Neuronal stem cell (in vitro differentiated cells): ENCODE data around the gene C1QTNF1.

ENCODE experiments used
- DNase-seq: peaks from one replicate; pipeline ENCODE4 v3.0.0-alpha.2; 2013; ENCODE audit warnings: low spot score
- H2AFZ ChIP-seq: one replicate; pipeline ENCODE4 v1.6.1; 2013; ENCODE audit warnings: mild to moderate bottlenecking, low read length, inconsistent platforms
- H2AK5ac ChIP-seq: 2 replicates; pipeline ENCODE4 v1.6.1; 2013; ENCODE audit warnings: low read depth, mild to moderate bottlenecking, inconsistent platforms, low read length, moderate library complexity, mixed read lengths
- H2BK120ac ChIP-seq: 2 replicates; pipeline ENCODE4 v1.6.1; 2013; ENCODE audit warnings: low read depth, mild to moderate bottlenecking, inconsistent platforms, low read length, moderate library complexity, mixed read lengths
- H2BK12ac ChIP-seq: one replicate; pipeline ENCODE4 v1.6.1; 2013; ENCODE audit warnings: low read length, inconsistent platforms
- H2BK15ac ChIP-seq: 2 replicates; pipeline ENCODE4 v1.6.1; 2013; ENCODE audit warnings: mild to moderate bottlenecking, low read length, inconsistent platforms, mixed read lengths
- H2BK5ac ChIP-seq: one replicate; pipeline ENCODE4 v1.6.1; 2013; ENCODE audit warnings: inconsistent platforms, mild to moderate bottlenecking, low read length, moderate library complexity
- H3K14ac ChIP-seq: one replicate; pipeline ENCODE4 v1.6.1; 2013; ENCODE audit warnings: low read length, inconsistent platforms
- H3K18ac ChIP-seq: 2 replicates; pipeline ENCODE4 v1.6.1; 2013; ENCODE audit warnings: low read length, inconsistent platforms
- H3K23ac ChIP-seq: 2 replicates; pipeline ENCODE4 v1.6.1; 2013; ENCODE audit warnings: low read depth, mild to moderate bottlenecking, mixed read lengths, low read length, inconsistent platforms; ENCODE audit not compliant: poor library complexity
- H3K27ac ChIP-seq: replicated peaks from 3 replicates; pipeline ENCODE4 v1.5.1; 2013; ENCODE audit warnings: low read length, inconsistent platforms
- H3K27me3 ChIP-seq, 3 experiments: 2 replicates each; pipeline ENCODE4 v1.6.1; 2013; ENCODE audit warnings: low read length in 3 of 3, mild to moderate bottlenecking in 2 of 3, inconsistent platforms in 1 of 3, low read depth in 1 of 3, mixed read lengths in 1 of 3, moderate library complexity in 1 of 3; ENCODE audit not compliant: control insufficient read depth in 3 of 3, insufficient read depth in 3 of 3
- H3K36me3 ChIP-seq, 2 donors: replicated peaks in 1 of 2; 2 replicates each; pipeline ENCODE4 v1.6.1; 2013; ENCODE audit warnings: low read length in 2 of 2; ENCODE audit not compliant: control insufficient read depth in 2 of 2, insufficient read depth in 2 of 2
- H3K4ac ChIP-seq: 2 replicates; pipeline ENCODE4 v1.6.1; 2013; ENCODE audit warnings: inconsistent platforms, mild to moderate bottlenecking, low read length, moderate library complexity
- H3K4me1 ChIP-seq, 2 donors: 1 replicate in 1 of 2; 2 replicates in 1 of 2; pipeline ENCODE4 v1.6.1; 2013; ENCODE audit warnings: low read length in 2 of 2, low read depth in 1 of 2; ENCODE audit not compliant: control insufficient read depth in 2 of 2, insufficient read depth in 1 of 2
- H3K4me2 ChIP-seq: one replicate; pipeline ENCODE4 v1.6.1; 2013; ENCODE audit warnings: mild to moderate bottlenecking, low read length, inconsistent platforms; ENCODE audit not compliant: insufficient read depth, poor library complexity, severe bottlenecking
- H3K4me3 ChIP-seq, 2 donors: 2 replicates each; pipeline ENCODE4 v1.5.1; 2013; ENCODE audit warnings: low read length in 2 of 2, mild to moderate bottlenecking in 2 of 2, inconsistent platforms in 1 of 2, moderate library complexity in 1 of 2
- H3K79me1 ChIP-seq: one replicate; pipeline ENCODE4 v1.6.1; 2013; ENCODE audit warnings: low read depth, mild to moderate bottlenecking, inconsistent platforms, low read length, moderate library complexity
- H3K9ac ChIP-seq: one replicate; pipeline ENCODE4 v1.6.1; 2013; ENCODE audit warnings: mild to moderate bottlenecking, low read depth, low read length, inconsistent platforms; ENCODE audit not compliant: poor library complexity
- H3K9me3 ChIP-seq, 2 donors: replicated peaks in 1 of 2; 2 replicates each; pipeline versions ENCODE3 to v1.6.1; 2013; ENCODE audit warnings: low read length in 2 of 2, mild to moderate bottlenecking in 2 of 2, inconsistent platforms in 1 of 2, low read depth in 1 of 2, mixed read lengths in 1 of 2, moderate library complexity in 1 of 2; ENCODE audit not compliant: control insufficient read depth in 2 of 2, insufficient read depth in 1 of 2
- H4K8ac ChIP-seq: one replicate; pipeline ENCODE4 v1.6.1; 2013; ENCODE audit warnings: low read depth, mild to moderate bottlenecking, inconsistent platforms, low read length, moderate library complexity
- H4K91ac ChIP-seq: one replicate; pipeline ENCODE4 v1.6.1; 2013; ENCODE audit warnings: low read length, low read depth, mild to moderate bottlenecking, inconsistent platforms; ENCODE audit not compliant: poor library complexity
- WGBS, 2 donors: extraction: QIAGEN DNeasy Blood & Tissue Kit; methylation state at CpG; one replicate each; pipeline ENCODE4 v1.1.7; 2013; ENCODE audit warnings: missing lambda C conversion rate in 2 of 2, mixed read lengths in 1 of 2; ENCODE audit not compliant: insufficient read length in 2 of 2, insufficient replicate concordance in 1 of 2; ENCODE audit errors: extremely low coverage in 2 of 2; 5-methylcytosine and 5-hydroxymethylcytosine counted together

C1QTNF1 gene

GRCh38 chr17:79050551-79050950 is 26.6 kb downstream of the C1QTNF1 start:
- H3K9ac ChIP-seq, result no peak overlapping the region
- no peak overlapping the region for H2BK5ac ChIP-seq
- no peak overlapping the region for H3K4me2 ChIP-seq
- H2BK120ac ChIP-seq, result no peak overlapping the region
- no peak overlapping the region for H4K8ac ChIP-seq
- H2BK15ac ChIP-seq, result no peak overlapping the region
- H3K27me3 ChIP-seq, result peaks cover 0 to 22% (median 0%) of the 10 kb centered on the region in 3 experiments
- peak overlapping the region in 1 of 2 donors; percentile 23 for H3K4me3 ChIP-seq
- no peak overlapping the region for H2AK5ac ChIP-seq
- DNase-seq, result no peak
- peaks cover 0 to 4% of the 10 kb centered on the region in 2 donors for H3K36me3 ChIP-seq
- H3K4me1 ChIP-seq, result peaks cover 0 to 13% of the 10 kb centered on the region in 2 donors
- no peak overlapping the region for H4K91ac ChIP-seq
- H3K14ac ChIP-seq, result no peak overlapping the region
- WGBS, 2 donors, result no CpG with 5 or more reads among the region's 6 CpGs
- H3K79me1 ChIP-seq, result no peaks in the 10 kb centered on the region
- no peak overlapping the region for H2BK12ac ChIP-seq
- no peak overlapping the region for H3K27ac ChIP-seq
- peak overlapping the region; percentile 29 for H3K23ac ChIP-seq
- H3K18ac ChIP-seq, result peak overlapping the region; percentile 33
- H3K4ac ChIP-seq, result no peak overlapping the region
- peaks cover 8% of the 10 kb centered on the region in 2 donors for H3K9me3 ChIP-seq
- H2AFZ ChIP-seq, result no peak overlapping the region

GRCh38 chr17:79051306-79051705 is 27.3 kb downstream of the C1QTNF1 start:
- H3K4me3 ChIP-seq, result no peak overlapping the region
- no peak overlapping the region for H3K23ac ChIP-seq
- no peak overlapping the region for H3K14ac ChIP-seq
- no peak overlapping the region for H3K18ac ChIP-seq
- no peak overlapping the region for H4K91ac ChIP-seq
- H4K8ac ChIP-seq, result no peak overlapping the region
- H3K4me2 ChIP-seq, result no peak overlapping the region
- H3K27ac ChIP-seq, result no peak overlapping the region
- H2AK5ac ChIP-seq, result no peak overlapping the region
- H2BK12ac ChIP-seq, result no peak overlapping the region
- no peak overlapping the region for H2AFZ ChIP-seq
- H2BK120ac ChIP-seq, result no peak overlapping the region
- H3K4ac ChIP-seq, result no peak overlapping the region
- peaks cover 8% of the 10 kb centered on the region in 2 donors for H3K9me3 ChIP-seq
- H3K9ac ChIP-seq, result no peak overlapping the region
- H3K4me1 ChIP-seq, result peaks cover 0 to 11% of the 10 kb centered on the region in 2 donors
- peaks cover 0 to 4% of the 10 kb centered on the region in 2 donors for H3K36me3 ChIP-seq
- WGBS, 2 donors, result no CpG with 5 or more reads among the region's 6 CpGs
- no peak overlapping the region for H2BK5ac ChIP-seq
- H3K27me3 ChIP-seq, result peaks cover 0 to 19% (median 0%) of the 10 kb centered on the region in 3 experiments
- no peaks in the 10 kb centered on the region for H3K79me1 ChIP-seq
- DNase-seq, result no peak
- no peak overlapping the region for H2BK15ac ChIP-seq

GRCh38 chr17:79052131-79052530 is 28.2 kb downstream of the C1QTNF1 start:
- no CpG with 5 or more reads among the region's 1 CpG for WGBS, 2 donors
- no peak overlapping the region for H2AFZ ChIP-seq
- no peak overlapping the region for H2BK5ac ChIP-seq
- no peak overlapping the region for H3K4me3 ChIP-seq
- no peak overlapping the region for H2BK12ac ChIP-seq
- H3K36me3 ChIP-seq, result peaks cover 0 to 4% of the 10 kb centered on the region in 2 donors
- no peak overlapping the region for H3K27ac ChIP-seq
- no peak overlapping the region for H2BK120ac ChIP-seq
- no peak overlapping the region for H3K4me2 ChIP-seq
- no peak overlapping the region for H2BK15ac ChIP-seq
- no peaks in the 10 kb centered on the region for H3K79me1 ChIP-seq
- H3K23ac ChIP-seq, result no peak overlapping the region
- H3K4me1 ChIP-seq, result peaks cover 0 to 11% of the 10 kb centered on the region in 2 donors
- H2AK5ac ChIP-seq, result no peak overlapping the region
- H3K27me3 ChIP-seq, result peaks cover 0 to 14% (median 0%) of the 10 kb centered on the region in 3 experiments
- no peak overlapping the region for H3K14ac ChIP-seq
- peaks cover 8% of the 10 kb centered on the region in 2 donors for H3K9me3 ChIP-seq
- no peak overlapping the region for H3K4ac ChIP-seq
- H4K91ac ChIP-seq, result no peak overlapping the region
- no peak overlapping the region for H3K18ac ChIP-seq
- DNase-seq, result no peak
- H3K9ac ChIP-seq, result no peak overlapping the region
- H4K8ac ChIP-seq, result no peak overlapping the region

- Histone ChIP-seq H2BK12ac (no peak overlapping the region), H3K14ac (no peak overlapping the region), H2BK5ac (no peak overlapping the region), H3K4ac (no peak overlapping the region), H4K91ac (no peak overlapping the region), H3K23ac (no peak overlapping the region), H3K18ac (no peak overlapping the region), H3K27ac (no peak overlapping the region), H3K9me3 (peaks cover 5 to 13% of the 10 kb centered on the region in 2 donors), H3K4me2 (no peak overlapping the region), H2AFZ (no peak overlapping the region), H3K9ac (no peak overlapping the region), H2BK120ac (no peak overlapping the region), H4K8ac (no peak overlapping the region), H3K4me1 (peaks cover 0 to 8% of the 10 kb centered on the region in 2 donors), H2AK5ac (no peak overlapping the region), H3K36me3 (peaks cover 0 to 1% of the 10 kb centered on the region in 2 donors), H3K4me3 (no peak overlapping the region), H3K27me3 (peaks cover 0 to 7% (median 0%) of the 10 kb centered on the region in 3 experiments), H2BK15ac (no peak overlapping the region), H3K79me1 (no peaks in the 10 kb centered on the region)
- DNase-seq, result no peak
- WGBS, 2 donors, result no CpG with 5 or more reads among the region's 2 CpGs
Measured at GRCh38 chr17:79053251-79053925, 29.4 kb downstream of the C1QTNF1 start.
